B cell (primary cell): Measurements from ENCODE around the gene ATXN1. TPM values are rescaled to one million over a fixed set of nuclear protein-coding genes. Genes with fewer than 3 reads are reported as not detected.

Source experiments
- ATAC-seq: fragments of 200-7000 bp; cut with Tn5 transposase; one replicate; pipeline ENCODE4 v1.10.0; 2021; ENCODE audit warnings: low read depth, mild to moderate bottlenecking, moderate number of reproducible peaks, moderate library complexity
- CTCF ChIA-PET: fragments of 350-600 bp; sonication (Branson Sonifier 250); formaldehyde crosslinking; loops from one replicate; lab custom pipeline; 2021; ENCODE audit warnings: antibody characterized with exemption, inconsistent platforms; lab: Charles Lee
- POLR2A ChIA-PET: fragments of 350-600 bp; sonication (Branson Sonifier 250); formaldehyde crosslinking; loops from one replicate; lab custom pipeline; 2021; ENCODE audit warnings: antibody characterized with exemption; lab: Charles Lee
- DNase-seq: peaks from one replicate; pipeline ENCODE4 v3.0.0; 2013
- H2AFZ ChIP-seq: 2 replicates; pipeline ENCODE4 v1.6.1; 2012; ENCODE audit warnings: mild to moderate bottlenecking, low read depth, low read length; ENCODE audit not compliant: insufficient read depth, poor library complexity, severe bottlenecking
- H3K27ac ChIP-seq, 2 donors: 1 replicate in 1 of 2; 2 replicates in 1 of 2; pipeline ENCODE4 v1.5.1; 2012 to 2013; ENCODE audit warnings: low read length in 2 of 2, mild to moderate bottlenecking in 2 of 2, moderate library complexity in 1 of 2
- H3K27me3 ChIP-seq, 4 experiments: fragments of 200-600 bp in 1 of 4; sonication (generic) in 1 of 4; replicated peaks in 1 of 4; 1 replicate in 2 of 4; 2 replicates in 2 of 4; pipeline versions ENCODE4 v1.6.1 to v1.7.0; 2013 to 2016; ENCODE audit warnings: low read length in 3 of 4, mild to moderate bottlenecking in 2 of 4, mixed read lengths in 1 of 4, moderate library complexity in 1 of 4; ENCODE audit not compliant: insufficient read depth in 4 of 4, control insufficient read depth in 3 of 4; ENCODE audit errors: control extremely low read depth in 1 of 4
- H3K36me3 ChIP-seq, 2 experiments: replicated peaks in 1 of 2; 1 replicate in 1 of 2; 2 replicates in 1 of 2; pipeline versions ENCODE4 v1.6.1 to v1.7.1; 2013; ENCODE audit warnings: low read length in 1 of 2; ENCODE audit not compliant: insufficient read depth in 2 of 2, control insufficient read depth in 1 of 2; ENCODE audit errors: control extremely low read depth in 1 of 2, extremely low read depth in 1 of 2
- H3K4me1 ChIP-seq, 2 donors: fragments of 200-600 bp in 1 of 2; sonication (generic) in 1 of 2; 1 replicate in 1 of 2; 2 replicates in 1 of 2; pipeline versions ENCODE4 v1.5.1 to v1.6.1; 2013 to 2017; ENCODE audit warnings: low read length in 2 of 2; ENCODE audit not compliant: control insufficient read depth in 2 of 2, insufficient read depth in 2 of 2
- H3K4me2 ChIP-seq: replicated peaks from 2 replicates; pipeline ENCODE3; 2012; ENCODE audit warnings: mild to moderate bottlenecking, low read depth, low read length; ENCODE audit not compliant: poor library complexity, severe bottlenecking
- H3K4me3 ChIP-seq, 5 experiments: fragments of 200-600 bp in 1 of 5; sonication (generic) in 1 of 5; 1 replicate in 3 of 5; 2 replicates in 2 of 5; pipeline versions ENCODE4 v1.5.1 to v1.7.0; 2011 to 2016; ENCODE audit warnings: low read length in 4 of 5, mild to moderate bottlenecking in 4 of 5, low read depth in 2 of 5, control low read depth in 1 of 5, moderate library complexity in 1 of 5; ENCODE audit not compliant: insufficient read depth in 1 of 5; ENCODE audit errors: control extremely low read depth in 1 of 5, extremely low read depth in 1 of 5
- H3K79me2 ChIP-seq: fragments of 200-600 bp; sonication (generic); one replicate; pipeline ENCODE4 v1.6.0; 2016; ENCODE audit warnings: low read length; ENCODE audit not compliant: control insufficient read depth, insufficient read depth
- H3K9ac ChIP-seq: fragments of 200-600 bp; sonication (generic); 2 replicates; pipeline ENCODE4 v1.6.1; 2017; ENCODE audit warnings: mild to moderate bottlenecking, low read length, moderate library complexity
- H3K9me3 ChIP-seq, 3 donors: one replicate each; pipeline versions ENCODE4 v1.6.1 to v1.7.1; 2013; ENCODE audit warnings: low read length in 2 of 3; ENCODE audit not compliant: control insufficient read depth in 2 of 3, insufficient read depth in 1 of 3; ENCODE audit errors: control extremely low read depth in 1 of 3
- H4K20me1 ChIP-seq: 2 replicates; pipeline ENCODE4 v1.6.0; 2012; ENCODE audit warnings: mild to moderate bottlenecking, low read length; ENCODE audit not compliant: insufficient read depth, control insufficient read depth, poor library complexity, severe bottlenecking
- H3K27ac Mint-ChIP-seq: one replicate; pipeline ENCODE4 v1.8.0; 2021; ENCODE audit warnings: mixed read lengths
- H3K27me3 Mint-ChIP-seq: one replicate; pipeline ENCODE4 v1.8.0; 2021; ENCODE audit warnings: mixed read lengths
- H3K4me1 Mint-ChIP-seq: one replicate; pipeline ENCODE4 v1.8.0; 2021; ENCODE audit warnings: mixed read lengths
- H3K4me3 Mint-ChIP-seq: one replicate; pipeline ENCODE4 v1.8.0; 2021; ENCODE audit warnings: mixed read lengths
- H3K9me3 Mint-ChIP-seq: one replicate; pipeline ENCODE4 v1.8.0; 2022; ENCODE audit warnings: mixed read lengths; ENCODE audit not compliant: insufficient read depth
- EZH2 ChIP-seq: IDR thresholded peaks from 2 replicates; pipeline ENCODE4 v1.6.1; 2012; ENCODE audit warnings: borderline replicate concordance, low read depth, mild to moderate bottlenecking, moderate library complexity, low read length; ENCODE audit not compliant: insufficient read depth, poor library complexity, severe bottlenecking
- WGBS: methylation state at CpG from one replicate; pipeline ENCODE4 v1.1.5; 2013; ENCODE audit warnings: missing lambda C conversion rate; ENCODE audit not compliant: insufficient coverage; 5-methylcytosine and 5-hydroxymethylcytosine counted together
- intact Hi-C: fragments of 100-400 bp; cut with micrococcal nuclease; formaldehyde crosslinking; loops from one replicate; pipeline ENCODE4 v1.10.0; 2022
- polyA plus RNA-seq: library from polyadenylated mRNA; depleted of rRNA; stranded (reverse); fragments of >200 nt; gene quantifications from 2 replicates; pipeline ENCODE4 v1.2.3, GENCODE V29; 2012
- total RNA-seq, 2 donors: library from RNA; stranded (reverse); fragments of 120-200 nt in 1 of 2; gene quantifications; 1 replicate in 1 of 2; 2 replicates in 1 of 2; pipeline versions ENCODE4 v1.2.3 to v1.2.4, GENCODE V29; 2013 to 2022
- TF ChIP-seq, protein P1 (sequence below): fragments of 200-600 bp; IDR thresholded peaks from one replicate; pipeline ENCODE4 v1.8.0; 2022; ENCODE audit warnings: antibody characterized with exemption, mild to moderate bottlenecking

ATXN1 gene
- total and polyA plus RNA-seq, 2 donors (not counting 1 experiment from before 2014, with no cell fraction given) = 5.7 to 63.8 TPM

DNA sequence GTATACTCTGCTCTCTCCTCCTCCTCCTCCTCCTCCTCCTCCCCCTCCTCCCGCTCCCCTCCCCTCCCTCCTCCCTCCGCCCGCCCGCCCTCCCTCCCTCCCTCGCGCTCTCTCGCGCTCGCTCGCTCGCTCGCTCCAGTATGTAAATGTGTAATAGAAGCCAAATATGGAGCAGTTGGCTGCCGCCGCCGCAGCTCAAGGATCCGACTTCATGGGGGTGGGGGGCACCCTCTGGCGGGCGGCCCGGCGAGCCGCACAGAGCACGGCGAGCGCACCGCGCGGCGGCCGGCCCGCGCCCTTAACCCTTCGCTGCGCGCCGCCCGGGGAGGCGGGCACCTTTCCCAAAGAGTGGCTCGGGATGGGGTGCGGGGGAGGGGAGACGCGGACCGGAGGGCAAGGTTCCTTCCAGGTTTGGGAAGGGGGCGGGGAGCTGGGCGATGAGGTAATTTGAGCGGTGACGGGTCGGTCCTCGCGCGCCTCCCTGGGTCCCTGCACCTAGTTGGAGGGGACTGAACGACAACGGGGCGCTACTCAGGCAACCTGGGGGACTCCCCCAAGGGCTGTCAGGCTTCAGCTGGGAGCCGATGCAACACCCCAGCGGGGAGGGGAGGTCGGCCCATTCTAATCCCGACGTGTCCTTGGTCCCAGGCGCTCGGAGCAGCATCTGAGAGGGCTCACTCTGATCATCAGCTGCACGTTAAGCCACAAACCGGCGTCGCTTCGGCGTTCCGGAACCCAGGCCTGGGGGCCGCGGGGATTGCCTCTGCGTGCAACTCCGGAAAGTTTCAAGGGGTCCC, 409 bp upstream of the ATXN1 start:
- Mint-ChIP-seq H3K4me3 (peak overlapping the region; percentile 91), H3K27me3 (no peaks in the 10 kb centered on the region), H3K27ac (peak overlapping the region; percentile 93), H3K4me1 (peaks cover 38% of the 10 kb centered on the region), H3K9me3 (no peaks in the 10 kb centered on the region)
- Histone ChIP-seq H2AFZ (peak overlapping the region; percentile 83), H3K79me2 (no peaks in the 10 kb centered on the region), H3K27ac (peak overlapping the region; percentile 79 to 89), H4K20me1 (no peaks in the 10 kb centered on the region), H3K9me3 (no peaks in the 10 kb centered on the region), H3K4me3 (peak overlapping the region; percentile 56 to 85 (median 80)), H3K4me2 (peak overlapping the region; percentile 85), H3K27me3 (peaks cover 0 to 23% (median 5%) of the 10 kb centered on the region in 4 experiments), H3K36me3 (no peaks in the 10 kb centered on the region), H3K4me1 (peaks cover 13 to 29% of the 10 kb centered on the region in 2 donors), H3K9ac (peak overlapping the region; percentile 87)
- CTCF ChIA-PET = interaction anchor here (0.6 to 4.9 kb wide), 31 partner anchors 11 to 476 kb away, joined by 3 to 108 read pairs (median 5); no protein-coding TSS in a partner anchor
- DNase-seq (peak; percentile 85), ATAC-seq (peak; percentile 52)
- under 1% methylated on average over 62 of the region's 71 CpGs for WGBS
- TF ChIP-seq, protein P1, sequence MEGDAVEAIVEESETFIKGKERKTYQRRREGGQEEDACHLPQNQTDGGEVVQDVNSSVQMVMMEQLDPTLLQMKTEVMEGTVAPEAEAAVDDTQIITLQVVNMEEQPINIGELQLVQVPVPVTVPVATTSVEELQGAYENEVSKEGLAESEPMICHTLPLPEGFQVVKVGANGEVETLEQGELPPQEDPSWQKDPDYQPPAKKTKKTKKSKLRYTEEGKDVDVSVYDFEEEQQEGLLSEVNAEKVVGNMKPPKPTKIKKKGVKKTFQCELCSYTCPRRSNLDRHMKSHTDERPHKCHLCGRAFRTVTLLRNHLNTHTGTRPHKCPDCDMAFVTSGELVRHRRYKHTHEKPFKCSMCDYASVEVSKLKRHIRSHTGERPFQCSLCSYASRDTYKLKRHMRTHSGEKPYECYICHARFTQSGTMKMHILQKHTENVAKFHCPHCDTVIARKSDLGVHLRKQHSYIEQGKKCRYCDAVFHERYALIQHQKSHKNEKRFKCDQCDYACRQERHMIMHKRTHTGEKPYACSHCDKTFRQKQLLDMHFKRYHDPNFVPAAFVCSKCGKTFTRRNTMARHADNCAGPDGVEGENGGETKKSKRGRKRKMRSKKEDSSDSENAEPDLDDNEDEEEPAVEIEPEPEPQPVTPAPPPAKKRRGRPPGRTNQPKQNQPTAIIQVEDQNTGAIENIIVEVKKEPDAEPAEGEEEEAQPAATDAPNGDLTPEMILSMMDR = peak; percentile 18
- TF ChIP-seq EZH2 = no peak
- intact Hi-C loops = loop anchor here (1.0 to 10.0 kb wide), 7 partner anchors 49 to 627 kb away; no protein-coding TSS in a partner anchor
- POLR2A ChIA-PET = interaction anchor here (0.5 to 1.5 kb wide), 10 partner anchors 9 to 442 kb away, joined by 3 to 9 read pairs (median 6); no protein-coding TSS in a partner anchor
